IMR-90 (cell line): ENCODE results near the gene NR5A1. TPM values are rescaled to one million over a fixed set of nuclear protein-coding genes. Genes with fewer than 3 reads are reported as not detected.

Experiments
- ATAC-seq: fragments of 200-7000 bp; cut with Tn5 transposase; 2 replicates; pipeline ENCODE4 v1.9.1; 2020; ENCODE audit warnings: low read depth, mild to moderate bottlenecking, moderate library complexity
- BruUV-seq: library from RNA; stranded (reverse); fragments of 400-500 nt; replicated peaks from 2 replicates; lab custom pipeline; 2021; lab: Mats Ljungman, UMichigan
- CTCF ChIA-PET: fragments of 300-600 bp; formaldehyde crosslinking; extraction: SDS; loops from one replicate; lab custom pipeline; 2021; ENCODE audit warnings: antibody characterized with exemption; lab: Yijun Ruan, JAX
- POLR2A ChIA-PET: fragments of 300-600 bp; sonication (Branson Sonifier 250); formaldehyde crosslinking; loops from one replicate; lab custom pipeline; 2022; ENCODE audit warnings: antibody characterized with exemption; ENCODE audit not compliant: unreplicated experiment; lab: Charles Lee
- DNase-seq: peaks from one replicate; pipeline ENCODE4 v3.0.0; 2013
- H2AFZ ChIP-seq: replicated peaks from 2 replicates; pipeline ENCODE3; 2013; ENCODE audit warnings: low read length, mild to moderate bottlenecking; ENCODE audit not compliant: poor library complexity
- H2AK5ac ChIP-seq: 2 replicates; pipeline ENCODE4 v1.6.1; 2013; ENCODE audit warnings: low read depth, low read length, inconsistent platforms
- H2AK9ac ChIP-seq: replicated peaks from 2 replicates; pipeline ENCODE3; 2013; ENCODE audit warnings: mild to moderate bottlenecking, low read depth, low read length, moderate library complexity; ENCODE audit not compliant: poor library complexity
- H2BK120ac ChIP-seq: 2 replicates; pipeline ENCODE4 v1.6.1; 2013; ENCODE audit warnings: low read depth, low read length, inconsistent platforms
- H2BK15ac ChIP-seq: 3 replicates; pipeline ENCODE4 v1.6.1; 2013; ENCODE audit warnings: low read depth, low read length, inconsistent platforms
- H2BK20ac ChIP-seq: 2 replicates; pipeline ENCODE4 v1.6.1; 2013; ENCODE audit warnings: low read depth, mild to moderate bottlenecking, inconsistent platforms, low read length, moderate library complexity
- H2BK5ac ChIP-seq: 2 replicates; pipeline ENCODE4 v1.6.1; 2013; ENCODE audit warnings: mild to moderate bottlenecking, low read depth, low read length, inconsistent platforms; ENCODE audit not compliant: poor library complexity, severe bottlenecking
- H3K14ac ChIP-seq: replicated peaks from 2 replicates; pipeline ENCODE4 v1.6.1; 2013; ENCODE audit warnings: low read depth, low read length, inconsistent platforms
- H3K18ac ChIP-seq: 2 replicates; pipeline ENCODE4 v1.6.1; 2013; ENCODE audit warnings: low read depth, low read length, control low read depth
- H3K23ac ChIP-seq: 2 replicates; pipeline ENCODE4 v1.6.1; 2013; ENCODE audit warnings: low read depth, low read length, inconsistent platforms
- H3K27ac ChIP-seq: 2 replicates; pipeline ENCODE4 v1.5.1; 2013; ENCODE audit warnings: mild to moderate bottlenecking, control low read depth, low read length; ENCODE audit not compliant: insufficient read depth
- H3K27me3 ChIP-seq: 2 replicates; pipeline ENCODE4 v1.6.1; 2013; ENCODE audit warnings: low read length; ENCODE audit not compliant: control insufficient read depth, insufficient read depth
- H3K36me3 ChIP-seq: 2 replicates; pipeline ENCODE4 v1.6.1; 2013; ENCODE audit warnings: low read length, mixed read lengths; ENCODE audit not compliant: control insufficient read depth, insufficient read depth
- H3K4ac ChIP-seq: 2 replicates; pipeline ENCODE4 v1.6.1; 2013; ENCODE audit warnings: low read depth, low read length, inconsistent platforms
- H3K4me1 ChIP-seq: 2 replicates; pipeline ENCODE4 v1.6.1; 2013; ENCODE audit warnings: low read length, mixed read lengths; ENCODE audit not compliant: control insufficient read depth, insufficient read depth
- H3K4me2 ChIP-seq: 2 replicates; pipeline ENCODE4 v1.6.1; 2013; ENCODE audit warnings: low read depth, mild to moderate bottlenecking, control low read depth, low read length, moderate library complexity
- H3K4me3 ChIP-seq: 2 replicates; pipeline ENCODE4 v1.5.1; 2013; ENCODE audit warnings: low read depth, mild to moderate bottlenecking, control low read depth, low read length, moderate library complexity; ENCODE audit not compliant: insufficient read depth
- H3K56ac ChIP-seq: 2 replicates; pipeline ENCODE4 v1.6.1; 2013; ENCODE audit warnings: low read length, inconsistent platforms; ENCODE audit not compliant: insufficient read depth; ENCODE audit errors: extremely low read depth
- H3K79me1 ChIP-seq, 2 experiments: 2 replicates each; pipeline ENCODE4 v1.6.1; 2013; ENCODE audit warnings: low read length in 2 of 2, inconsistent platforms in 1 of 2, low read depth in 1 of 2
- H3K9ac ChIP-seq: 2 replicates; pipeline ENCODE4 v1.6.1; 2013; ENCODE audit warnings: low read depth, low read length, control low read depth
- H3K9me1 ChIP-seq: 2 replicates; pipeline ENCODE4 v1.6.1; 2013; ENCODE audit warnings: low read length, inconsistent platforms; ENCODE audit not compliant: insufficient read depth
- H3K9me3 ChIP-seq: 2 replicates; pipeline ENCODE4 v1.6.1; 2013; ENCODE audit warnings: low read length; ENCODE audit not compliant: control insufficient read depth, insufficient read depth
- H4K20me1 ChIP-seq: 2 replicates; pipeline ENCODE4 v1.6.1; 2013; ENCODE audit warnings: low read length, inconsistent platforms; ENCODE audit not compliant: insufficient read depth
- H4K5ac ChIP-seq: 2 replicates; pipeline ENCODE4 v1.6.1; 2013; ENCODE audit warnings: mild to moderate bottlenecking, low read depth, low read length, control low read depth
- H4K8ac ChIP-seq, 2 experiments: 2 replicates each; pipeline ENCODE4 v1.6.1; 2013; ENCODE audit warnings: low read depth in 2 of 2, low read length in 2 of 2, control low read depth in 1 of 2, inconsistent platforms in 1 of 2
- H4K91ac ChIP-seq: 2 replicates; pipeline ENCODE4 v1.6.1; 2013; ENCODE audit warnings: low read depth, low read length, inconsistent platforms; ENCODE audit not compliant: insufficient read depth
- BHLHE40 ChIP-seq: fragments of 150-350 bp; IDR thresholded peaks from 2 replicates; pipeline ENCODE4 v1.6.1; 2016; ENCODE audit warnings: mild to moderate bottlenecking, low read depth, low read length
- CEBPB ChIP-seq: IDR thresholded peaks from 2 replicates; pipeline ENCODE4 v1.6.1; 2012; ENCODE audit warnings: low read depth, low read length, improper control_type of control experiment
- FOS ChIP-seq: fragments of 150-350 bp; IDR thresholded peaks from 2 replicates; pipeline ENCODE4 v1.6.1; 2016; ENCODE audit warnings: low read depth, low read length
- MAFK ChIP-seq: IDR thresholded peaks from 2 replicates; pipeline ENCODE4 v1.6.1; 2012; ENCODE audit warnings: low read depth, low read length, improper control_type of control experiment
- POLR2A ChIP-seq: IDR thresholded peaks from 2 replicates; pipeline ENCODE4 v1.6.1; 2012; ENCODE audit warnings: mild to moderate bottlenecking, low read depth, low read length
- RAD21 ChIP-seq: IDR thresholded peaks from 2 replicates; pipeline ENCODE4 v1.6.1; 2012; ENCODE audit warnings: low read length, improper control_type of control experiment
- WGBS, 2 experiments: methylation state at CpG; one replicate each; pipeline versions ENCODE4 v1.1.5 to v1.1.7; 2013; ENCODE audit warnings: missing lambda C conversion rate in 2 of 2; ENCODE audit not compliant: insufficient read length in 1 of 2; ENCODE audit errors: extremely low coverage in 2 of 2; 5-methylcytosine and 5-hydroxymethylcytosine counted together
- dilution Hi-C: fragments of 300-500 bp; cut with HindIII; formaldehyde crosslinking; loops from one replicate; pipeline ENCODE4 v1.14.3; 2018; ENCODE audit warnings: low sequenced_read_pairs; ENCODE audit not compliant: unreplicated experiment
- in situ Hi-C: fragments of 300-500 bp; cut with MboI; formaldehyde crosslinking; loops from 3 replicates; pipeline ENCODE4 v1.14.3; 2019; ENCODE audit warnings: low sequenced_read_pairs, inconsistent platforms, mixed read lengths
- intact Hi-C: fragments of 100-400 bp; cut with micrococcal nuclease; formaldehyde crosslinking; loops from 2 replicates; pipeline ENCODE4 v1.10.0; 2022
- polyA plus RNA-seq, 3 experiments: library from polyadenylated mRNA; depleted of rRNA; stranded (reverse); fragments of >200 nt; gene quantifications; 2 replicates each; pipeline ENCODE4 v1.2.3, GENCODE V29; 2012; ENCODE audit warnings: low replicate concordance in 1 of 3
- total RNA-seq: library from RNA; depleted of rRNA; stranded (reverse); fragments of >200 nt; gene quantifications from 2 replicates; pipeline ENCODE4 v1.2.3, GENCODE V29; 2012
- TF ChIP-seq, protein P1 (sequence below): conservative IDR thresholded peaks from 2 replicates; pipeline ENCODE4 v1.5.1; 2012; ENCODE audit warnings: mild to moderate bottlenecking, low read depth, low read length, improper control_type of control experiment

Gene NR5A1
- total and polyA plus RNA-seq, 2 of the 4 experiments (the other 2 are of a cell fraction): not detected

DNA sequence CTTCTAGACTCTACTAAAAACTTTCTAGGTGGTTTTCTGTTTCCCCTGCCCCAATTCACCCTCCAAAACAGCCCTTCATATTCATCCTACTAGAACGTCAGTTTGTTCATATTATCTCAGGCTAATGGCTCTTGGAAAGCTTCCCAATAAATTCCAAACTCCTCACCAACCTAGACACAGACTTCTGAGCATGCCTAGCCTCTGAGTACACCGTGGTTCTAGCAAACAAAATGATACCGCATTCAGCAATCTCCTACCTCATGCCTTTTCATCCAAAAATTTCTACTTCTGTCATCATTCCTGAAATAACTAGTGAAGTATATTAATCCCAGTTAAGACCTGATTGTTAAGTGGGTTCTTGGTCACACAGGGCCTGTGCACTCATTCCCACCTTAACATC, 46.5 kb upstream of the NR5A1 start:
- peaks cover 19% of the 10 kb centered on the region for H3K4me1 ChIP-seq
- H3K4me3 ChIP-seq: no peak overlapping the region
- H2AK5ac ChIP-seq: peak overlapping the region; percentile 91; the same call in 1 of the 2 replicates
- DNase-seq: peak; percentile 94
- H3K4me2 ChIP-seq: peak overlapping the region; percentile 52; the same call in 1 of the 2 replicates
- H3K9me1 ChIP-seq: peaks cover 20% of the 10 kb centered on the region
- no peak overlapping the region for H2AFZ ChIP-seq
- peak; percentile 71 for ATAC-seq
- H3K36me3 ChIP-seq: no peaks in the 10 kb centered on the region
- H2BK15ac ChIP-seq: peak overlapping the region; percentile 89; the same call in 2 of the 3 replicates
- peak overlapping the region; percentile 67; the same call in 1 of the 2 replicates for H3K18ac ChIP-seq
- no peak overlapping the region; the same call in 1 of the 2 replicates for H4K5ac ChIP-seq
- peak overlapping the region; percentile 43 for H3K14ac ChIP-seq
- 0% methylated on average over 2 of the region's 3 CpGs; no CpG with 5 or more reads in 1 of the 2 experiments for WGBS, 2 experiments
- dilution Hi-C loops: no loop called here
- ChIA-PET POLR2A (interaction anchor here (0.6 kb wide), 1 partner anchor 1557 kb away, joined by 3 read pairs; no protein-coding TSS in a partner anchor), CTCF (interaction anchor here (1.0 to 4.8 kb wide), 2 partner anchors 63 to 158 kb away, joined by 3 to 20 read pairs; no protein-coding TSS in a partner anchor)
- in situ Hi-C loops: loop anchor here (5.0 kb wide), 1 partner anchor 159 kb away; no protein-coding TSS in a partner anchor
- TF ChIP-seq BHLHE40 (no peak), RAD21 (no peak), MAFK (peak; percentile 40; the same call in 1 of the 2 replicates), POLR2A (no peak), CEBPB (peak; percentile 49; the same call in 1 of the 2 replicates), FOS (0 out of 2 replicates have a peak, but pooled peaks have one; percentile 14)
- TF ChIP-seq, protein P1, sequence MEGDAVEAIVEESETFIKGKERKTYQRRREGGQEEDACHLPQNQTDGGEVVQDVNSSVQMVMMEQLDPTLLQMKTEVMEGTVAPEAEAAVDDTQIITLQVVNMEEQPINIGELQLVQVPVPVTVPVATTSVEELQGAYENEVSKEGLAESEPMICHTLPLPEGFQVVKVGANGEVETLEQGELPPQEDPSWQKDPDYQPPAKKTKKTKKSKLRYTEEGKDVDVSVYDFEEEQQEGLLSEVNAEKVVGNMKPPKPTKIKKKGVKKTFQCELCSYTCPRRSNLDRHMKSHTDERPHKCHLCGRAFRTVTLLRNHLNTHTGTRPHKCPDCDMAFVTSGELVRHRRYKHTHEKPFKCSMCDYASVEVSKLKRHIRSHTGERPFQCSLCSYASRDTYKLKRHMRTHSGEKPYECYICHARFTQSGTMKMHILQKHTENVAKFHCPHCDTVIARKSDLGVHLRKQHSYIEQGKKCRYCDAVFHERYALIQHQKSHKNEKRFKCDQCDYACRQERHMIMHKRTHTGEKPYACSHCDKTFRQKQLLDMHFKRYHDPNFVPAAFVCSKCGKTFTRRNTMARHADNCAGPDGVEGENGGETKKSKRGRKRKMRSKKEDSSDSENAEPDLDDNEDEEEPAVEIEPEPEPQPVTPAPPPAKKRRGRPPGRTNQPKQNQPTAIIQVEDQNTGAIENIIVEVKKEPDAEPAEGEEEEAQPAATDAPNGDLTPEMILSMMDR: no peak
- peak overlapping the region; percentile 86 for H2BK20ac ChIP-seq
- peak overlapping the region; percentile 42; the same call in 1 of the 2 replicates for H3K56ac ChIP-seq
- peak overlapping the region; percentile 92; the same call in 1 of the 2 replicates for H4K91ac ChIP-seq
- H3K9ac ChIP-seq: no peak overlapping the region
- intact Hi-C loops: loop anchor here (5.0 kb wide), 2 partner anchors 104 to 199 kb away; no protein-coding TSS in a partner anchor
- BruUV-seq: no TSS peak
- H3K9me3 ChIP-seq: no peaks in the 10 kb centered on the region
- peak overlapping the region; percentile 82 for H2BK5ac ChIP-seq
- no peaks in the 10 kb centered on the region for H3K27me3 ChIP-seq
- H4K20me1 ChIP-seq: no peaks in the 10 kb centered on the region
- H3K79me1 ChIP-seq: no peaks in the 10 kb centered on the region
- peak overlapping the region in 1 of 2 experiments; percentile 54; a peak in 3 of 4 replicates for H4K8ac ChIP-seq
- H3K4ac ChIP-seq: peak overlapping the region; percentile 78
- no peak overlapping the region for H3K27ac ChIP-seq
- no peak overlapping the region for H2AK9ac ChIP-seq
- 0 out of 2 replicates have a peak overlapping the region, but pooled peaks have one; percentile 14 for H3K23ac ChIP-seq
- peak overlapping the region; percentile 88; the same call in 1 of the 2 replicates for H2BK120ac ChIP-seq
